Gastroesophageal sphincter (tissue), 4 donors: Measurements from ENCODE around the gene MAPKBP1. TPM values are rescaled to one million over a fixed set of nuclear protein-coding genes. Genes with fewer than 3 reads are reported as not detected.

Source experiments
- ATAC-seq: fragments of 150-250 bp; one replicate; pipeline ENCODE4 v1.9.1; 2016; ENCODE audit warnings: mild to moderate bottlenecking, moderate library complexity
- H3K27ac ChIP-seq, 4 donors: fragments of 200-600 bp; sonication (generic) in 3 of 4; 1 replicate in 3 of 4; 2 replicates in 1 of 4; pipeline ENCODE4 v1.5.1; 2016 to 2019
- H3K27me3 ChIP-seq: fragments of 200-600 bp; sonication (generic); one replicate; pipeline ENCODE4 v1.5.1; 2019
- H3K36me3 ChIP-seq, 2 donors: fragments of 200-600 bp; sonication (generic); one replicate each; pipeline ENCODE4 v1.5.1; 2019; ENCODE audit warnings: control low read depth in 1 of 2
- H3K4me1 ChIP-seq, 3 donors: fragments of 200-600 bp; sonication (generic); 1 replicate in 2 of 3; 2 replicates in 1 of 3; pipeline ENCODE4 v1.5.1; 2016 to 2019; ENCODE audit warnings: control low read depth in 2 of 3
- H3K4me3 ChIP-seq, 2 donors: fragments of 200-600 bp; sonication (generic); one replicate each; pipeline ENCODE4 v1.5.1; 2019; ENCODE audit warnings: mild to moderate bottlenecking in 1 of 2, moderate library complexity in 1 of 2
- H3K9me3 ChIP-seq, 3 donors: fragments of 200-600 bp; sonication (generic); one replicate each; pipeline ENCODE4 v1.5.1; 2017 to 2019; ENCODE audit warnings: control low read depth in 2 of 3
- EP300 ChIP-seq: sonication (generic); formaldehyde crosslinking; IDR thresholded peaks from one replicate; pipeline ENCODE4 v1.6.1; 2017; ENCODE audit warnings: antibody characterized with exemption, mild to moderate bottlenecking
- POLR2A ChIP-seq, 2 donors: fragments of 450-650 bp; IDR thresholded peaks; one replicate each; pipeline ENCODE4 v1.6.1; 2017; ENCODE audit warnings: antibody characterized with exemption in 2 of 2, mild to moderate bottlenecking in 2 of 2, moderate library complexity in 1 of 2
- POLR2AphosphoS5 ChIP-seq: sonication (generic); formaldehyde crosslinking; IDR thresholded peaks from one replicate; pipeline ENCODE4 v1.6.1; 2017; ENCODE audit warnings: antibody characterized with exemption
- WGBS, 2 donors: methylation state at CpG; one replicate each; pipeline ENCODE4 v1.1.5; 2018; ENCODE audit warnings: low coverage in 1 of 2; 5-methylcytosine and 5-hydroxymethylcytosine counted together
- total RNA-seq, 4 donors: library from RNA; depleted of rRNA; stranded (reverse); fragments of >200 nt; gene quantifications; one replicate each; pipeline ENCODE4 v1.1.0, GENCODE V29; 2016
- TF ChIP-seq, protein P1 (sequence below), 4 experiments: fragments of 200-600 bp in 2 of 4; fragments of 450-650 bp in 2 of 4; sonication (generic) in 1 of 4; IDR thresholded peaks; one replicate each; pipeline ENCODE4 v1.5.1; 2017 to 2019; ENCODE audit warnings: antibody characterized with exemption in 4 of 4, mild to moderate bottlenecking in 2 of 4, moderate library complexity in 2 of 4

The MAPKBP1 gene
- total RNA-seq, 4 donors from 2014 or later: 25.1 to 48.9 (median 30.6) TPM

DNA sequence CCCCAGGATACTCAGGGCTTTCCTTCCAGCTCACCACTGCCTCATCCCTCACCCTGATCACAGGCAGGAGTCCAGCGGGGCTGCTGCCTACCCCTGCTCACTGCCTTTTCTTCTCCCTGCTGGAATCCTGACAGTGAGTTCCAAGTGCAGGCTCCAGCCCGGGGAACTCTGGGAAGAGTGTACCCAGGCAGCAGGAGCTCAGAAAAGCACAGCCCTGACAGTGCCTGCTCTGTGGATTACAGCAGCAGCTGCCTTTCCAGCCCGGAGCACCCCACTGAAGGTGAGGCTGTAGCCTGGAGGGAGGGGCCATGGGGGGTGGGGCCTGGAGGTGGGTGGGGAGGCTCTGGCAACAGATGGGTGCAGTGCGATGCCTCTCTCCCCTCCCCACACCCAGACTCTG lies 47.5 kb downstream of the MAPKBP1 start:
- WGBS, 2 donors: 40 to 57% methylated on average over 1 of the region's 4 CpGs
- Histone ChIP-seq H3K36me3 (peaks cover 0 to 92% of the 10 kb centered on the region in 2 donors), H3K4me1 (no peaks in the 10 kb centered on the region), H3K27me3 (no peaks in the 10 kb centered on the region), H3K4me3 (no peak overlapping the region), H3K27ac (no peak overlapping the region), H3K9me3 (no peaks in the 10 kb centered on the region)
- TF ChIP-seq, protein P1, sequence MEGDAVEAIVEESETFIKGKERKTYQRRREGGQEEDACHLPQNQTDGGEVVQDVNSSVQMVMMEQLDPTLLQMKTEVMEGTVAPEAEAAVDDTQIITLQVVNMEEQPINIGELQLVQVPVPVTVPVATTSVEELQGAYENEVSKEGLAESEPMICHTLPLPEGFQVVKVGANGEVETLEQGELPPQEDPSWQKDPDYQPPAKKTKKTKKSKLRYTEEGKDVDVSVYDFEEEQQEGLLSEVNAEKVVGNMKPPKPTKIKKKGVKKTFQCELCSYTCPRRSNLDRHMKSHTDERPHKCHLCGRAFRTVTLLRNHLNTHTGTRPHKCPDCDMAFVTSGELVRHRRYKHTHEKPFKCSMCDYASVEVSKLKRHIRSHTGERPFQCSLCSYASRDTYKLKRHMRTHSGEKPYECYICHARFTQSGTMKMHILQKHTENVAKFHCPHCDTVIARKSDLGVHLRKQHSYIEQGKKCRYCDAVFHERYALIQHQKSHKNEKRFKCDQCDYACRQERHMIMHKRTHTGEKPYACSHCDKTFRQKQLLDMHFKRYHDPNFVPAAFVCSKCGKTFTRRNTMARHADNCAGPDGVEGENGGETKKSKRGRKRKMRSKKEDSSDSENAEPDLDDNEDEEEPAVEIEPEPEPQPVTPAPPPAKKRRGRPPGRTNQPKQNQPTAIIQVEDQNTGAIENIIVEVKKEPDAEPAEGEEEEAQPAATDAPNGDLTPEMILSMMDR (IDR thresholded peaks at IDR 0.05): no peak
- TF ChIP-seq EP300 (no peak), POLR2A (IDR thresholded peaks at IDR 0.05) (no peak), POLR2AphosphoS5 (no peak)
- no peak for ATAC-seq

- no peaks in the 10 kb centered on the region for H3K27me3 ChIP-seq
- no peak for ATAC-seq
- TF ChIP-seq POLR2A (IDR thresholded peaks at IDR 0.05) (no peak), EP300 (no peak), POLR2AphosphoS5 (no peak)
- TF ChIP-seq, protein P1 (IDR thresholded peaks at IDR 0.05): no peak
- H3K9me3 ChIP-seq: no peaks in the 10 kb centered on the region
- H3K4me3 ChIP-seq: no peak overlapping the region
- H3K4me1 ChIP-seq: peaks cover 0 to 5% (median 0%) of the 10 kb centered on the region in 3 donors
- H3K36me3 ChIP-seq: peaks cover 0 to 86% of the 10 kb centered on the region in 2 donors
- no peak overlapping the region for H3K27ac ChIP-seq
- 70 to 80% methylated on average over 1 to 2 of the region's 6 CpGs for WGBS, 2 donors
Observed at GRCh38 chr15:41822471-41822870, 48.2 kb downstream of the MAPKBP1 start.

GRCh38 chr15:41822957-41823356 lies 48.7 kb downstream of the MAPKBP1 start:
- no peak overlapping the region for H3K27ac ChIP-seq
- no peaks in the 10 kb centered on the region for H3K9me3 ChIP-seq
- H3K27me3 ChIP-seq: no peaks in the 10 kb centered on the region
- no peak overlapping the region for H3K4me3 ChIP-seq
- TF ChIP-seq EP300: no peak
- no peak for TF ChIP-seq POLR2AphosphoS5
- TF ChIP-seq POLR2A (IDR thresholded peaks at IDR 0.05): no peak
- TF ChIP-seq, protein P1 (IDR thresholded peaks at IDR 0.05): no peak
- H3K4me1 ChIP-seq: peaks cover 0 to 7% (median 0%) of the 10 kb centered on the region in 3 donors
- WGBS, 2 donors: no CpG with 5 or more reads among the region's 6 CpGs
- no peak for ATAC-seq
- peaks cover 0 to 81% of the 10 kb centered on the region in 2 donors for H3K36me3 ChIP-seq

GRCh38 chr15:41823502-41823901 lies 49.2 kb downstream of the MAPKBP1 start:
- H3K36me3 ChIP-seq: peaks cover 0 to 76% of the 10 kb centered on the region in 2 donors
- WGBS, 2 donors: 94% methylated on average over 3 of the region's 11 CpGs; no CpG with 5 or more reads in 1 of the 2 donors

More at GRCh38 chr15:41823502-41823901, 49.2 kb downstream of the MAPKBP1 start:
- no peak for ATAC-seq
- Histone ChIP-seq H3K4me1 (peaks cover 0 to 8% (median 0%) of the 10 kb centered on the region in 3 donors), H3K4me3 (no peak overlapping the region), H3K27me3 (no peaks in the 10 kb centered on the region), H3K27ac (no peak overlapping the region), H3K9me3 (no peaks in the 10 kb centered on the region)
- TF ChIP-seq EP300 (no peak), POLR2A (IDR thresholded peaks at IDR 0.05) (no peak), POLR2AphosphoS5 (no peak)
- TF ChIP-seq, protein P1 (IDR thresholded peaks at IDR 0.05): no peak
